ENCODE results near the gene MDM2. TPM values are rescaled to one million over a fixed set of nuclear protein-coding genes. Genes with fewer than 3 reads are reported as not detected.

MDM2 gene
- total RNA-seq, 1 experiment from 2014 or later: 207 TPM

DNA sequence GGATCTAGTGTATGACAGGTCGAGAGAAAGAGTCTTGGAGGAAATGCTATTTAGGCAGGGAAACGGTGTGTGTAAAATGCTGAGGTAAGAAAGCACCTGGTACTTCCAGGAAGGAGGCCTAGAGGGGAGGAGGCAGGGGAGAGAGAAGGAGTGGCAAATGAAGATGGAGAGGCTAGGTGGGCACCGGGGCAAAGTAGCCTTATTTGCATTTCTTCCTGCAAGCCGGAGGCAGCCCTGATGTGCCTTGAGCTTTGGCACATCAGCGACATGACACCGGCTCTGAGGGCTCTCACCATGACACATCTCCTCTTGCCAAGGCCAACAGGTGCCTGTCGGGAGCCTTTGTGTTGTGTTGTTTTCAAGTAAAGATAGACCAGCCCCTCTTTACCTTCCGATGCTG lies 63.4 kb downstream of the MDM2 start:
- Mint-ChIP-seq H3K36me3 (no peaks in the 10 kb centered on the region), H3K4me3 (no peak overlapping the region), H3K27ac (no peak overlapping the region), H3K27me3 (ENCODE audit: low read depth) (no peaks in the 10 kb centered on the region), H3K9me3 (no peaks in the 10 kb centered on the region), H3K4me1 (peaks cover 14% of the 10 kb centered on the region)
- ATAC-seq (no peak), DNase-seq (ENCODE audit: low spot score) (no peak)
- ChIA-PET POLR2A (no interaction called here), CTCF (interaction anchor here (0.6 to 1.3 kb wide), 3 partner anchors 9 to 286 kb away, joined by 3 to 5 read pairs (median 3); no protein-coding TSS in a partner anchor)
- TF ChIP-seq ZNF512 (CRISPR knock-in tag; IDR thresholded peaks at IDR 0.05; ENCODE audit: borderline replicate concordance): no peak
- no peak for TF ChIP-seq TP53 (CRISPR knock-in tag; IDR thresholded peaks at IDR 0.05)
- no peak for TF ChIP-seq SMAD3 (CRISPR knock-in tag; IDR thresholded peaks at IDR 0.05; ENCODE audit: borderline replicate concordance)
- TF ChIP-seq E2F5 (CRISPR knock-in tag; IDR thresholded peaks at IDR 0.05): no peak
- no peak for TF ChIP-seq NFYB (CRISPR knock-in tag; conservative IDR thresholded peaks at IDR 0.05; ENCODE audit: low read depth)
- no peak for TF ChIP-seq IRF2 (CRISPR knock-in tag; IDR thresholded peaks at IDR 0.05; ENCODE audit: borderline replicate concordance, low read depth)
- no peak for TF ChIP-seq ZNF121 (CRISPR knock-in tag; IDR thresholded peaks at IDR 0.05)
- TF ChIP-seq ZNF416 (CRISPR knock-in tag; IDR thresholded peaks at IDR 0.05): no peak
- TF ChIP-seq, protein P1, sequence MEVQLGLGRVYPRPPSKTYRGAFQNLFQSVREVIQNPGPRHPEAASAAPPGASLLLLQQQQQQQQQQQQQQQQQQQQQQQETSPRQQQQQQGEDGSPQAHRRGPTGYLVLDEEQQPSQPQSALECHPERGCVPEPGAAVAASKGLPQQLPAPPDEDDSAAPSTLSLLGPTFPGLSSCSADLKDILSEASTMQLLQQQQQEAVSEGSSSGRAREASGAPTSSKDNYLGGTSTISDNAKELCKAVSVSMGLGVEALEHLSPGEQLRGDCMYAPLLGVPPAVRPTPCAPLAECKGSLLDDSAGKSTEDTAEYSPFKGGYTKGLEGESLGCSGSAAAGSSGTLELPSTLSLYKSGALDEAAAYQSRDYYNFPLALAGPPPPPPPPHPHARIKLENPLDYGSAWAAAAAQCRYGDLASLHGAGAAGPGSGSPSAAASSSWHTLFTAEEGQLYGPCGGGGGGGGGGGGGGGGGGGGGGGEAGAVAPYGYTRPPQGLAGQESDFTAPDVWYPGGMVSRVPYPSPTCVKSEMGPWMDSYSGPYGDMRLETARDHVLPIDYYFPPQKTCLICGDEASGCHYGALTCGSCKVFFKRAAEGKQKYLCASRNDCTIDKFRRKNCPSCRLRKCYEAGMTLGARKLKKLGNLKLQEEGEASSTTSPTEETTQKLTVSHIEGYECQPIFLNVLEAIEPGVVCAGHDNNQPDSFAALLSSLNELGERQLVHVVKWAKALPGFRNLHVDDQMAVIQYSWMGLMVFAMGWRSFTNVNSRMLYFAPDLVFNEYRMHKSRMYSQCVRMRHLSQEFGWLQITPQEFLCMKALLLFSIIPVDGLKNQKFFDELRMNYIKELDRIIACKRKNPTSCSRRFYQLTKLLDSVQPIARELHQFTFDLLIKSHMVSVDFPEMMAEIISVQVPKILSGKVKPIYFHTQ (CRISPR knock-in tag; IDR thresholded peaks at IDR 0.05): no peak

- TF ChIP-seq NFATC4 (CRISPR knock-in tag; IDR thresholded peaks at IDR 0.05) (no peak), ZNF423 (CRISPR knock-in tag; IDR thresholded peaks at IDR 0.05) (no peak), ZNF219 (CRISPR knock-in tag; IDR thresholded peaks at IDR 0.05; ENCODE audit: borderline replicate concordance) (no peak), RORB (CRISPR knock-in tag; IDR thresholded peaks at IDR 0.05) (no peak), FOXJ3 (CRISPR knock-in tag; IDR thresholded peaks at IDR 0.05; ENCODE audit: borderline replicate concordance) (no peak), ZNF232 (CRISPR knock-in tag; IDR thresholded peaks at IDR 0.05) (no peak), NFE2L1 (CRISPR knock-in tag; IDR thresholded peaks at IDR 0.05) (no peak), TEAD4 (CRISPR knock-in tag; IDR thresholded peaks at IDR 0.05) (no peak), JAZF1 (CRISPR knock-in tag; IDR thresholded peaks at IDR 0.05) (no peak), ATF3 (CRISPR knock-in tag; conservative IDR thresholded peaks at IDR 0.05) (no peak), HMGA2 (CRISPR knock-in tag; IDR thresholded peaks at IDR 0.05) (no peak), SMAD4 (CRISPR knock-in tag; IDR thresholded peaks at IDR 0.05) (no peak), MLX (CRISPR knock-in tag; IDR thresholded peaks at IDR 0.05) (no peak), TCF7 (CRISPR knock-in tag; IDR thresholded peaks at IDR 0.05; ENCODE audit: low read depth) (no peak), GTF2I (CRISPR knock-in tag; conservative IDR thresholded peaks at IDR 0.05) (no peak)
- TF ChIP-seq, protein P2, sequence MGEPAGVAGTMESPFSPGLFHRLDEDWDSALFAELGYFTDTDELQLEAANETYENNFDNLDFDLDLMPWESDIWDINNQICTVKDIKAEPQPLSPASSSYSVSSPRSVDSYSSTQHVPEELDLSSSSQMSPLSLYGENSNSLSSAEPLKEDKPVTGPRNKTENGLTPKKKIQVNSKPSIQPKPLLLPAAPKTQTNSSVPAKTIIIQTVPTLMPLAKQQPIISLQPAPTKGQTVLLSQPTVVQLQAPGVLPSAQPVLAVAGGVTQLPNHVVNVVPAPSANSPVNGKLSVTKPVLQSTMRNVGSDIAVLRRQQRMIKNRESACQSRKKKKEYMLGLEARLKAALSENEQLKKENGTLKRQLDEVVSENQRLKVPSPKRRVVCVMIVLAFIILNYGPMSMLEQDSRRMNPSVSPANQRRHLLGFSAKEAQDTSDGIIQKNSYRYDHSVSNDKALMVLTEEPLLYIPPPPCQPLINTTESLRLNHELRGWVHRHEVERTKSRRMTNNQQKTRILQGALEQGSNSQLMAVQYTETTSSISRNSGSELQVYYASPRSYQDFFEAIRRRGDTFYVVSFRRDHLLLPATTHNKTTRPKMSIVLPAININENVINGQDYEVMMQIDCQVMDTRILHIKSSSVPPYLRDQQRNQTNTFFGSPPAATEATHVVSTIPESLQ (CRISPR knock-in tag; IDR thresholded peaks at IDR 0.05): no peak
- TF ChIP-seq, protein P3, sequence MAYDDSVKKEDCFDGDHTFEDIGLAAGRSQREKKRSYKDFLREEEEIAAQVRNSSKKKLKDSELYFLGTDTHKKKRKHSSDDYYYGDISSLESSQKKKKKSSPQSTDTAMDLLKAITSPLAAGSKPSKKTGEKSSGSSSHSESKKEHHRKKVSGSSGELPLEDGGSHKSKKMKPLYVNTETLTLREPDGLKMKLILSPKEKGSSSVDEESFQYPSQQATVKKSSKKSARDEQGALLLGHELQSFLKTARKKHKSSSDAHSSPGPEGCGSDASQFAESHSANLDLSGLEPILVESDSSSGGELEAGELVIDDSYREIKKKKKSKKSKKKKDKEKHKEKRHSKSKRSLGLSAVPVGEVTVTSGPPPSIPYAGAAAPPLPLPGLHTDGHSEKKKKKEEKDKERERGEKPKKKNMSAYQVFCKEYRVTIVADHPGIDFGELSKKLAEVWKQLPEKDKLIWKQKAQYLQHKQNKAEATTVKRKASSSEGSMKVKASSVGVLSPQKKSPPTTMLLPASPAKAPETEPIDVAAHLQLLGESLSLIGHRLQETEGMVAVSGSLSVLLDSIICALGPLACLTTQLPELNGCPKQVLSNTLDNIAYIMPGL (CRISPR knock-in tag; IDR thresholded peaks at IDR 0.05): no peak
- TF ChIP-seq, protein P4, sequence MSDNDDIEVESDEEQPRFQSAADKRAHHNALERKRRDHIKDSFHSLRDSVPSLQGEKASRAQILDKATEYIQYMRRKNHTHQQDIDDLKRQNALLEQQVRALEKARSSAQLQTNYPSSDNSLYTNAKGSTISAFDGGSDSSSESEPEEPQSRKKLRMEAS (CRISPR knock-in tag; IDR thresholded peaks at IDR 0.05): no peak
- Mint-ChIP-seq H3K27me3 (ENCODE audit: low read depth) (no peaks in the 10 kb centered on the region), H3K36me3 (no peaks in the 10 kb centered on the region)
Observed at GRCh38 chr12:68871921-68872320, 63.9 kb downstream of the MDM2 start.

More at GRCh38 chr12:68871921-68872320, 63.9 kb downstream of the MDM2 start:
- Mint-ChIP-seq H3K4me3 (no peak overlapping the region), H3K4me1 (peaks cover 14% of the 10 kb centered on the region), H3K27ac (no peak overlapping the region), H3K9me3 (no peaks in the 10 kb centered on the region)
- peak; percentile 23 for DNase-seq (ENCODE audit: low spot score)
- ATAC-seq: peak; percentile 83
- CTCF ChIA-PET: interaction anchor here (0.6 to 1.3 kb wide), 7 partner anchors 19 to 286 kb away, joined by 3 to 8 read pairs (median 4); no protein-coding TSS in a partner anchor
- POLR2A ChIA-PET: no interaction called here
